Heart right ventricle (tissue), 16 donors: ENCODE results near the gene NFKBIL1. TPM values are rescaled to one million over a fixed set of nuclear protein-coding genes. Genes with fewer than 3 reads are reported as not detected.
A peak's percentile ranks its signal among the peaks of the same experiment; 100 is the strongest.

ENCODE experiments used
- ATAC-seq, 8 donors: fragments of 200-7000 bp; cut with Tn5 transposase; one replicate each; pipeline ENCODE4 v1.9.1; 2020; ENCODE audit warnings: mild to moderate bottlenecking in 8 of 8, moderate library complexity in 8 of 8, moderate number of reproducible peaks in 1 of 8
- DNase-seq, 2 donors: peaks; one replicate each; pipeline ENCODE4 v3.0.0-alpha.2; 2020
- H3K27ac ChIP-seq, 10 donors: fragments of 200-600 bp; sonication (generic) in 2 of 10; one replicate each; pipeline versions ENCODE4 v1.5.0 to v1.8.0; 2020 to 2022; ENCODE audit warnings: mild to moderate bottlenecking in 3 of 10
- H3K27me3 ChIP-seq, 7 donors: fragments of 200-600 bp; one replicate each; pipeline ENCODE4 v1.8.0; 2021 to 2022; ENCODE audit warnings: mild to moderate bottlenecking in 2 of 7
- H3K36me3 ChIP-seq, 9 donors: fragments of 200-600 bp; sonication (generic) in 1 of 9; one replicate each; pipeline versions ENCODE4 v1.5.0 to v1.8.0; 2020 to 2022; ENCODE audit warnings: mild to moderate bottlenecking in 2 of 9
- H3K4me1 ChIP-seq, 9 donors: fragments of 200-600 bp; sonication (generic) in 1 of 9; one replicate each; pipeline versions ENCODE4 v1.5.0 to v1.8.0; 2020 to 2022; ENCODE audit warnings: mild to moderate bottlenecking in 4 of 9
- H3K4me3 ChIP-seq, 10 donors: fragments of 200-600 bp; sonication (generic) in 2 of 10; one replicate each; pipeline versions ENCODE4 v1.5.0 to v1.8.0; 2020 to 2022; ENCODE audit warnings: mild to moderate bottlenecking in 7 of 10, moderate library complexity in 2 of 10
- H3K9me3 ChIP-seq, 11 donors: fragments of 200-600 bp in 10 of 11; sonication (generic) in 2 of 11; one replicate each; pipeline versions ENCODE4 v1.5.0 to v1.8.0; 2013 to 2022; ENCODE audit warnings: mild to moderate bottlenecking in 2 of 11, control low read depth in 1 of 11, moderate library complexity in 1 of 11
- WGBS, 2 donors: extraction: QIAGEN DNeasy Blood & Tissue Kit; methylation state at CpG; one replicate each; pipeline ENCODE4 v1.1.7; 2013; ENCODE audit warnings: inconsistent platforms in 1 of 2; 5-methylcytosine and 5-hydroxymethylcytosine counted together
- intact Hi-C, 10 donors: fragments of 100-400 bp; cut with DNase I; formaldehyde crosslinking; loops; one replicate each; pipeline versions ENCODE4 v1.11.1 to v1.14.2; 2022
- polyA plus RNA-seq, 2 donors: library from polyadenylated mRNA; stranded (reverse); fragments of 200-250 nt; gene quantifications; one replicate each; pipeline ENCODE4 v1.2.3, GENCODE V29; 2013
- total RNA-seq, 10 donors: library from RNA; stranded (reverse); fragmentation: NEBNext Ultra II Directional in 3 of 10; extraction: Animal tissue kit (Norgen Biotek cat#: 25700) in 3 of 10; gene quantifications; one replicate each; pipeline versions ENCODE4 v1.2.1 to v1.2.4, GENCODE V29; 2021 to 2023
- TF ChIP-seq, protein P1 (sequence below), 9 donors: fragments of 200-600 bp; sonication (generic) in 2 of 9; IDR thresholded peaks; one replicate each; pipeline versions ENCODE4 v1.5.0 to v1.8.0; 2021 to 2022; ENCODE audit warnings: antibody characterized with exemption in 9 of 9, mild to moderate bottlenecking in 5 of 9, moderate library complexity in 1 of 9
- donor health status: Arrhythmogenic right ventricular cardiomyopathy.
- donor health status: ischemic (EF 13 %, LVEDD 7.1; RV severe dilation, severe dysfunction).
- donor health status: healthy with polysubstance abuse.
- donor health status: DM: no; HTN: yes; CAD: no.
- donor health status: DM: no; HTN: no; CAD: no.
- donor health status: ischemic (EF 25% LVEDD 6.9; RV normal size, moderate dysfunction).
- donor health status: ischemic (EF 25% LVEDD 5.7; RV mildly dilated, moderate dysfunction).
- donor health status: healthy.
- donor health status: DM: yes; HTN: yes; CAD: no.
- donor health status: Ischemic cardiomyopathy.
- donor health status: ischemic (EF 35%, LVEDD 5.7; RV mildly dilated, moderate dysfunction).
- donor health status: nonischemic (EF 11% LVEDD 7.7; RV severe dilation, severe dysfunction).
- donor health status: DM: yes; HTN: yes; CAD: no.
- donor health status: PGD.
- donor health status: ischemic (EF 29% LVEDD 5.4; RV normal size, mild dysfunction).
- donor health status: nonischemic (EF 23%, LVEDD 6.1; RV moderate dilation, normal function).

Gene NFKBIL1
- total and polyA plus RNA-seq, 12 donors = 9.7 to 22.2 (median 12.1) TPM

DNA sequence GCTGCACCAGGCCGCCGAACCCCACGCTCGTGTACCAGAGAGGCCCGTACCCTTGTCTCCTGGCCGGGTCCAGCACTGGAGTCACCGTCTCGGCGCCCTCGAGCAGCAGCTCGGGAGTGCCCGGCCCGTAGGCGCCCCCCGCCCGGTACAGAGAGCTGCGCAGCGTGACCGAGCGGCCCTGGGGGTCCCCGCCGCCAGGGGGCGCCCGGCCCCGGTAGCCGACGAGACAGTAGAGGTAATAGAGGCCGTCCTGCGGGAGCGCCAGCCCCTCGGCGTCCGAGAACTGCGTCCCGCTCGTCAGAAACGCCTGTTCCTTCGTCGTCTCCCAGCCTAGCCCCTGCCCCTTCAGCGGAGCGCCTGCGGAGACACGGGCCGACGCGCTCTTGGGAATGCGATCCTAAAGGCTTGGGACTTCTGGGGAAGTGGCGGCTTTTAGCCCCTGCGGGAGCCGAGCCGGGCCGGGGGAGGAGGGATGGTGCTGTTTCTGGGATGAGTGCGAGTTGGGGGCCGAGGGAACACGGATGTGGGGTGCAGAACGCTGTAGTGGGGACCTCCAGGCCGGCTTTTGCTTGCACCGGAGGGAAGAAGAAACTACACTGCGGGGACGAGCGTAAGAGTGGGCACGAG, 33.5 kb downstream of the NFKBIL1 start:
- 0 to 1% methylated on average over 57 to 62 of the region's 62 CpGs for WGBS, 2 donors
- peaks cover 0 to 19% (median 0%) of the 10 kb centered on the region in 9 donors for H3K36me3 ChIP-seq
- TF ChIP-seq, protein P1, sequence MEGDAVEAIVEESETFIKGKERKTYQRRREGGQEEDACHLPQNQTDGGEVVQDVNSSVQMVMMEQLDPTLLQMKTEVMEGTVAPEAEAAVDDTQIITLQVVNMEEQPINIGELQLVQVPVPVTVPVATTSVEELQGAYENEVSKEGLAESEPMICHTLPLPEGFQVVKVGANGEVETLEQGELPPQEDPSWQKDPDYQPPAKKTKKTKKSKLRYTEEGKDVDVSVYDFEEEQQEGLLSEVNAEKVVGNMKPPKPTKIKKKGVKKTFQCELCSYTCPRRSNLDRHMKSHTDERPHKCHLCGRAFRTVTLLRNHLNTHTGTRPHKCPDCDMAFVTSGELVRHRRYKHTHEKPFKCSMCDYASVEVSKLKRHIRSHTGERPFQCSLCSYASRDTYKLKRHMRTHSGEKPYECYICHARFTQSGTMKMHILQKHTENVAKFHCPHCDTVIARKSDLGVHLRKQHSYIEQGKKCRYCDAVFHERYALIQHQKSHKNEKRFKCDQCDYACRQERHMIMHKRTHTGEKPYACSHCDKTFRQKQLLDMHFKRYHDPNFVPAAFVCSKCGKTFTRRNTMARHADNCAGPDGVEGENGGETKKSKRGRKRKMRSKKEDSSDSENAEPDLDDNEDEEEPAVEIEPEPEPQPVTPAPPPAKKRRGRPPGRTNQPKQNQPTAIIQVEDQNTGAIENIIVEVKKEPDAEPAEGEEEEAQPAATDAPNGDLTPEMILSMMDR (IDR thresholded peaks at IDR 0.05) = peak; percentile 96 to 100 (median 99)
- peaks cover 0 to 82% (median 16%) of the 10 kb centered on the region in 9 donors for H3K4me1 ChIP-seq
- peak; percentile 89 to 93 for DNase-seq
- no peaks in the 10 kb centered on the region for H3K9me3 ChIP-seq
- H3K27ac ChIP-seq = peak overlapping the region; percentile 41 to 94 (median 86)
- H3K27me3 ChIP-seq = no peaks in the 10 kb centered on the region
- ATAC-seq = peak; percentile 97 to 99 (median 98)
- H3K4me3 ChIP-seq = peak overlapping the region; percentile 36 to 97 (median 82)
- intact Hi-C loops = loop anchor here in 6 of 10 donors (1.0 to 5.0 kb wide), 6 partner anchors 16 to 34 kb away; partner anchors contain the start of genes ATP6V1G2 (in 5 of the 6) and NFKBIL1 (in 5 of the 6)

DNA sequence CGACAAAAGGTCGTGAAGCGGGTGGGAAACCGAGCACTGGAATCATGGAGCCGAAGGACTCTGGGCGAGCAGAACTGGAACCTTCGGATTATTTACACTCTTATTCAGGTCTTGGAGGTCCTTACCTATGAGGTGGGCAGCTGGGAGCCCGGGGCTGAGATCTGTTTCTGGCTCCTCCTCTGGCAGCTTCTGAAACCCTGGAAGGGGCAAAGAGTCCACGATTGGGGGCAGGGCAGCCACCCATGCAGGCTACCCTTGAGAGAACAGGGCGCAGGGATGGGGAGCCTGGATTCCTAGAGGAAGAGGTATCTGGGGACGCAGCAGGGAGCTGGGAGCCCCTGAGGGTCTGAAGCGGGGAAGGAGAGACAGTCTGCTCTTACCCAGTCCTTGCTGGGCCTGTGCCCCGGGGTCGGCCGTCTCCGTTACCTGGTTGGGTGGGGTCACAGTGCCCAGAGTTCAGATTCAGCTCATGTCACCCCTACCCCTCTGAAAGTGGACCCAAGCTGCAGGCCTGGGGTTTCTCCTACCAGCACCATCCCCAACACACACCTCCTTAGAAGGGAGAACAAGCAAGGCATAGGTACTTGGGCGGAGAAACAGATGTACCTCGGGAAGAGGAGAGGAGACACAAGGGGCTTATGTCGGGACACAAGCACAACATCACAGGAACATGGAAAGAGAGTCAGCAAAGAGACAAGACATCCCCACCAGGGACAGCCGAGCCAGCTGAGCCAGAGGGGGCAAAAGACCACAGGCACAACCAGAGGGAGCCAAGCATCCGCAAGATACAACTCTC, 34.2 kb downstream of the NFKBIL1 start:
- peaks cover 0 to 19% (median 0%) of the 10 kb centered on the region in 9 donors for H3K36me3 ChIP-seq
- H3K27me3 ChIP-seq = no peaks in the 10 kb centered on the region
- DNase-seq (no peak), ATAC-seq (peak in 7 of 8 donors; percentile 23 to 75 (median 54))
- peak overlapping the region; percentile 41 to 94 (median 86) for H3K27ac ChIP-seq
- intact Hi-C loops = loop anchor here in 6 of 10 donors (1.0 to 5.0 kb wide), 6 partner anchors 15 to 35 kb away; partner anchors contain the start of genes ATP6V1G2 (in 5 of the 6) and NFKBIL1 (in 5 of the 6)
- peaks cover 0 to 83% (median 13%) of the 10 kb centered on the region in 9 donors for H3K4me1 ChIP-seq
- 24% methylated on average over 21 of the region's 21 CpGs for WGBS, 2 donors
- TF ChIP-seq, protein P1 (IDR thresholded peaks at IDR 0.05) = no peak
- no peaks in the 10 kb centered on the region for H3K9me3 ChIP-seq
- peak overlapping the region; percentile 36 to 97 (median 82) for H3K4me3 ChIP-seq

DNA sequence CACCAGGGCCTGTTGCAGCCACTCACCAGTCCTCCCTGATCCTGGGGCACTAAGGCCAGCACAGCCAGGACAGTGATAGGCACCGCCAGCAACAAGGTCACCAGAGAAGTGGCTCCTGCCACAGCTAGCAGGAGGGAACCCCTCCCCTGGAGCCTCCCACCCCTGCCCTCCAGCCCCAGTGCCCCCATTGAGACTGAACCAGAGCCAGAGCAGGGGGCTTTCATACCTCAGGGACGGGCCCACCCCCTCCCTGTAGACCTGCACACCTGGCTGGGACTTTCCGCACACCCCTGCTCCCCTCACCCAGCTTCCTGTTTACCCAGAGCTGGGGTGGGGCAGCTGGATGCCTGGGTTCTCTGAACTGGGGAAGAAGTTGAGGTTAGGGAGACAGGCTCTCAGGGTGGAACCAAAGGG, 34.8 kb downstream of the NFKBIL1 start, which contains the start of gene LTB:
TSS of gene LTB (minus strand) at position 195 of the 414 bp plus-strand sequence. CDS start at position 188, 7 bp downstream.
- DNase-seq = no peak
- no peak for ATAC-seq
- Histone ChIP-seq H3K9me3 (no peaks in the 10 kb centered on the region), H3K27ac (peak within 1 kb of the TSS; percentile 41 to 94 (median 86)), H3K4me1 (peaks cover 0 to 83% (median 13%) of the 10 kb centered on the region in 9 donors), H3K27me3 (peaks cover 0 to 3% (median 0%) of the 10 kb centered on the region in 7 donors), H3K4me3 (peak within 1 kb of the TSS; percentile 36 to 97 (median 82)), H3K36me3 (peaks cover 0 to 16% (median 0%) of the 10 kb centered on the region in 9 donors)
- intact Hi-C loops = loop anchor here in 4 of 10 donors (5.0 kb wide), 1 partner anchor 35 kb away; the partner anchor contains the start of genes ATP6V1G2 (in 4 of the 4) and NFKBIL1 (in 4 of the 4)
- WGBS, 2 donors = 70% methylated on average over 3 of the region's 3 CpGs
- TF ChIP-seq, protein P1 (IDR thresholded peaks at IDR 0.05) = no peak

DNA sequence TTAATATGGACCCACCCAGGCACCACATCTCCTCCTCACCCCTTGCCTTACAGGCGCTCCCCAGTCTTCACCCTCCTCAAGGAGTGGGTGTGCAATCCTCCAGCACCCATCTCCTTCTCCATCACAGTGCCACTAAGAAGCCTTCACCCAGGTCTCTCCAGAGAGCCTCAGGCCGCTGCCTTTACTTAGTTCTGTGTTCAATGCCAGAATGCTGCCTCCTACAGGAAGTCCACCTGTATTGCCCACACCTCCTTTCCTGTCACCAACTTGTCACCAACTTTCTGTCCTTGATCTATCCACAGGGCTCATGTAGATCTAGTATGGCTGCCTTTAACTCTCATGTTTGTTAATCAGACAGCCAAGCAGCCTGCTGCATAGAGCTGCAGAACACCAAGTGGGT, 38.1 kb downstream of the NFKBIL1 start:
- no peak for ATAC-seq
- 64 to 77% methylated on average over 2 of the region's 2 CpGs for WGBS, 2 donors
- peak overlapping the region in 6 of 10 donors; percentile 22 to 94 (median 44) for H3K27ac ChIP-seq

More for the DNA sequence above, 38.1 kb downstream of the NFKBIL1 start:
- peaks cover 0 to 9% (median 0%) of the 10 kb centered on the region in 7 donors for H3K27me3 ChIP-seq
- intact Hi-C loops = no loop called here
- peaks cover 0 to 8% (median 0%) of the 10 kb centered on the region in 9 donors for H3K36me3 ChIP-seq
- DNase-seq = no peak
- no peaks in the 10 kb centered on the region for H3K9me3 ChIP-seq
- peak overlapping the region in 1 of 10 donors; percentile 51 for H3K4me3 ChIP-seq
- TF ChIP-seq, protein P1 (IDR thresholded peaks at IDR 0.05) = peak in 4 of 9 donors; percentile 7 to 42 (median 10)
- H3K4me1 ChIP-seq = peaks cover 0 to 76% (median 15%) of the 10 kb centered on the region in 9 donors
